K562 (cell line): ENCODE results near the gene DPY19L3. TPM values are rescaled to one million over a fixed set of nuclear protein-coding genes. Genes with fewer than 3 reads are reported as not detected.
A peak's percentile ranks its signal among the peaks of the same experiment; 100 is the strongest.

ENCODE experiments used
- ATAC-seq: fragments of 200-7000 bp; cut with Tn5 transposase; 3 replicates; pipeline ENCODE4 v1.9.1; 2020; ENCODE audit warnings: moderate library complexity
- BruUV-seq: library from RNA; stranded (reverse); fragments of 400-500 nt; replicated peaks from 2 replicates; lab custom pipeline; 2021; lab: Mats Ljungman, UMichigan
- CTCF ChIA-PET: fragments of 300-600 bp; formaldehyde crosslinking; extraction: SDS; loops from one replicate; lab custom pipeline; 2021; ENCODE audit warnings: low intra/inter-chr PET ratio; lab: Yijun Ruan, JAX
- POLR2A ChIA-PET: fragments of 300-600, 350-650 bp; sonication (Branson Sonifier 250); formaldehyde crosslinking; extraction: SDS; loops from one replicate; lab custom pipeline; 2021; ENCODE audit warnings: antibody characterized with exemption, inconsistent platforms; lab: Yijun Ruan, JAX
- DNase-seq, 4 experiments: peaks; one replicate each; pipeline versions ENCODE4 v3.0.0 to v3.0.0-alpha.2; 2011 to 2018; ENCODE audit warnings: low spot score in 3 of 4, mixed read lengths in 3 of 4; ENCODE audit errors: extremely low read depth in 1 of 4
- FAIRE-seq: peaks from 2 replicates; lab custom pipeline; 2011; peaks lifted over from hg19 to GRCh38; lab: Jason Lieb, UNC
- H2AFZ ChIP-seq: 2 replicates; pipeline ENCODE4 v1.6.0; 2011; ENCODE audit warnings: low read depth, low read length, control low read depth, inconsistent platforms
- H3K27ac ChIP-seq: fragments of 200-600 bp; 3 replicates; pipeline ENCODE4 v1.8.0; 2011; ENCODE audit warnings: low read depth, mild to moderate bottlenecking, control low read depth, inconsistent platforms, low read length, moderate library complexity, mixed read lengths; ENCODE audit errors: extremely low read depth
- H3K27me3 ChIP-seq, 2 experiments: fragments of 300-600 bp in 1 of 2; 2 replicates in 1 of 2; 3 replicates in 1 of 2; pipeline versions ENCODE4 v1.6.0 to v1.8.0; 2011; ENCODE audit warnings: inconsistent platforms in 2 of 2, low read length in 2 of 2, mild to moderate bottlenecking in 1 of 2, mixed read lengths in 1 of 2, moderate library complexity in 1 of 2; ENCODE audit not compliant: control insufficient read depth in 2 of 2, insufficient read depth in 2 of 2
- H3K36me3 ChIP-seq: fragments of 300-600 bp; 3 replicates; pipeline ENCODE4 v1.8.0; 2011; ENCODE audit warnings: mild to moderate bottlenecking, low read length, inconsistent platforms; ENCODE audit not compliant: control insufficient read depth, insufficient read depth
- H3K4me1 ChIP-seq, 2 experiments: fragments of 200-600 bp in 1 of 2; replicated peaks in 1 of 2; 2 replicates in 1 of 2; 3 replicates in 1 of 2; pipeline versions ENCODE4 v1.5.1 to v1.8.0; 2011; ENCODE audit warnings: inconsistent platforms in 2 of 2, low read length in 2 of 2, mild to moderate bottlenecking in 1 of 2, mixed read lengths in 1 of 2, moderate library complexity in 1 of 2; ENCODE audit not compliant: control insufficient read depth in 2 of 2, insufficient read depth in 2 of 2
- H3K4me2 ChIP-seq: 2 replicates; pipeline ENCODE4 v1.6.1; 2011; ENCODE audit warnings: low read length, control low read depth, inconsistent platforms, mixed read lengths; ENCODE audit not compliant: insufficient read depth
- H3K4me3 ChIP-seq: fragments of 200-600 bp; sonication (generic), shearing (Covaris generic); 2 replicates; pipeline ENCODE4 v1.5.1; 2016; ENCODE audit warnings: control low read depth, inconsistent platforms
- H3K79me2 ChIP-seq: fragments of 200-600 bp; 3 replicates; pipeline ENCODE4 v1.8.0; 2011; ENCODE audit warnings: low read length, inconsistent platforms; ENCODE audit not compliant: control insufficient read depth, insufficient read depth
- H3K9ac ChIP-seq, 2 experiments: 2 replicates each; pipeline versions ENCODE4 v1.6.0 to v1.6.1; 2011; ENCODE audit warnings: low read depth in 2 of 2, low read length in 2 of 2, control low read depth in 1 of 2, inconsistent platforms in 1 of 2, mild to moderate bottlenecking in 1 of 2, mixed read lengths in 1 of 2; ENCODE audit not compliant: insufficient read depth in 1 of 2
- H3K9me1 ChIP-seq: one replicate; pipeline ENCODE4 v1.6.0; 2011; ENCODE audit warnings: inconsistent platforms, mild to moderate bottlenecking, low read length, moderate library complexity; ENCODE audit not compliant: control insufficient read depth, insufficient read depth
- H3K9me3 ChIP-seq: replicated peaks from 2 replicates; pipeline ENCODE4 v1.5.1; 2011; ENCODE audit warnings: low read depth, low read length, inconsistent platforms; ENCODE audit not compliant: control insufficient read depth, insufficient read depth
- H4K20me1 ChIP-seq: replicated peaks from 2 replicates; pipeline ENCODE4 v1.6.1; 2011; ENCODE audit warnings: low read length, inconsistent platforms, mixed read lengths; ENCODE audit not compliant: control insufficient read depth, insufficient read depth
- CREBBP ChIP-seq: IDR thresholded peaks from one replicate; pipeline ENCODE4 v1.6.1; 2012; ENCODE audit warnings: low read depth, mild to moderate bottlenecking, control low read depth, inconsistent platforms, low read length
- GTF2E2 ChIP-seq: fragments of 200-800 bp; sonication (Bioruptor generic); IDR thresholded peaks from 2 replicates; pipeline ENCODE4 v1.6.1; 2016; ENCODE audit warnings: missing genetic modification characterization, missing compliant biosample characterization
- HDAC2 ChIP-seq: fragments of 450-650 bp; IDR thresholded peaks from 2 replicates; pipeline ENCODE4 v1.6.1; 2016; ENCODE audit warnings: mild to moderate bottlenecking
- MXI1 ChIP-seq: IDR thresholded peaks from 2 replicates; pipeline ENCODE4 v1.6.1; 2011; ENCODE audit warnings: low read depth, mild to moderate bottlenecking, improper control_type of control experiment, low read length
- NFRKB ChIP-seq: fragments of 450-650 bp; IDR thresholded peaks from 2 replicates; pipeline ENCODE4 v1.6.1; 2016; ENCODE audit warnings: low read depth
- THRAP3 ChIP-seq: fragments of 450-650 bp; IDR thresholded peaks from 2 replicates; pipeline ENCODE4 v1.6.1; 2016; ENCODE audit warnings: mild to moderate bottlenecking, inconsistent platforms, borderline replicate concordance
- WGBS: fragments of 100-300 bp; shearing (Covaris generic); methylation state at CpG from one replicate; pipeline ENCODE4 v1.1.6; 2016; ENCODE audit warnings: low coverage, mixed read lengths; ENCODE audit not compliant: insufficient coverage; ENCODE audit errors: missing lambda C conversion rate; 5-methylcytosine and 5-hydroxymethylcytosine counted together
- in situ Hi-C: fragments of 300-500 bp; cut with MboI; formaldehyde crosslinking; loops from 4 replicates; pipeline ENCODE4 v1.15.0; 2018; ENCODE audit warnings: inconsistent platforms, mixed read lengths
- intact Hi-C: fragments of 100-400 bp; cut with micrococcal nuclease; formaldehyde crosslinking; loops from 2 replicates; pipeline ENCODE4 v1.14.2; 2022
- polyA plus RNA-seq, 8 experiments: library from polyadenylated mRNA; depleted of rRNA in 4 of 8; stranded (reverse) in 5 of 8; unstranded in 3 of 8; fragments of >200 nt; fragmentation: Nextera tagmentation in 2 of 8; fragmentation: Illumina TruSeq in 1 of 8; extraction: Ambion mirVana in 2 of 8; extraction: Trizol in 1 of 8; gene quantifications; 2 replicates each; pipeline versions ENCODE4 v1.2.1 to v1.2.3, GENCODE V29; 2011 to 2014; ENCODE audit warnings: inconsistent platforms in 1 of 8, missing spikeins in 1 of 8
- total RNA-seq, 7 experiments: library from RNA; depleted of rRNA in 6 of 7; stranded (reverse); fragments of >200 nt in 6 of 7; fragmentation: Illumina TruSeq in 2 of 7; extraction: Trizol in 2 of 7; gene quantifications; 2 replicates each; pipeline versions ENCODE4 v1.2.1 to v1.2.3, GENCODE V29; 2011 to 2021; ENCODE audit warnings: low replicate concordance in 1 of 7
- TF ChIP-seq, protein P1 (sequence below), 2 experiments: fragments of 450-650 bp in 1 of 2; sonication (generic) in 1 of 2; formaldehyde crosslinking in 1 of 2; IDR thresholded peaks; 2 replicates each; pipeline versions ENCODE4 v1.7.1 to v1.9.0; 2016 to 2022; ENCODE audit warnings: inconsistent platforms in 1 of 2, mild to moderate bottlenecking in 1 of 2, missing genetic modification reagents in 1 of 2
- TF ChIP-seq, protein P2 (sequence below), 2 experiments: IDR thresholded peaks in 1 of 2; conservative IDR thresholded peaks in 1 of 2; 2 replicates each; pipeline ENCODE4 v1.6.1; 2016; ENCODE audit warnings: low read depth in 2 of 2, mild to moderate bottlenecking in 1 of 2, missing compliant biosample characterization in 1 of 2, missing genetic modification characterization in 1 of 2, moderate library complexity in 1 of 2

Gene DPY19L3
- total and polyA plus RNA-seq, 9 of the 15 experiments (the other 6 are each of a cell fraction or from before 2014, with no cell fraction given): 4.7 to 39.2 (median 22.0) TPM

DNA sequence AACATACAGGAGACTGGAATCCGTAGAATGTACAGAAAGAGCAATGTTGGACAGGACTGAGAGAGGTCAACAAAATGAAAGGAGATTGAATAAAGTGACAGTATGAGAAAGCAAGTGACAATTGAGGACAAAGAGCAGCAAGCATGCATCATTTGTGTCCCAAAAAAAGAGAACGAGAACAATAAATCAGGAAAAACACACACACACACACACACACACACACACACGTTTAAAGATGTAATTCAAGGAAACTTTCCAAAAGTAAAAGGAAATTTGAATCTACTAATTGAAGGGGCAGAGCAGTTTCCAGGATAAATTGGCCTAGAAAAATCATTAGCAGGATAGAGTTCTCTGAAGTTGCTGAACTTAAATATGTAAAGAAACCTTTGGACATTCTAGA, 16.9 kb downstream of the DPY19L3 start:
- Histone ChIP-seq H4K20me1 (no peaks in the 10 kb centered on the region), H3K4me3 (no peak overlapping the region), H3K9ac (peak overlapping the region in 1 of 2 experiments; percentile 62; a peak in 2 of 4 replicates), H3K9me1 (no peaks in the 10 kb centered on the region), H3K4me1 (peaks cover 26 to 31% of the 10 kb centered on the region in 2 experiments), H3K27ac (peak overlapping the region; percentile 85), H2AFZ (peak overlapping the region; percentile 73), H3K79me2 (peaks cover 26% of the 10 kb centered on the region; the same call in 2 of the 3 replicates), H3K27me3 (no peaks in the 10 kb centered on the region), H3K4me2 (peak overlapping the region; percentile 66), H3K36me3 (peaks cover 43% of the 10 kb centered on the region), H3K9me3 (no peaks in the 10 kb centered on the region)
- in situ Hi-C loops (no loop called here), intact Hi-C loops (loop anchor here (2.0 kb wide), 1 partner anchor 18 kb away; the partner anchor contains the start of gene DPY19L3)
- POLR2A ChIA-PET: no interaction called here
- DNase-seq (no peak), ATAC-seq (no peak), FAIRE-seq (no peak)
- CTCF ChIA-PET: no interaction called here
- BruUV-seq: no TSS peak
- WGBS: 16% methylated on average over 3 of the region's 3 CpGs
- TF ChIP-seq GTF2E2 (tag): 0 out of 2 replicates have a peak, but pooled peaks have one; percentile 18
- TF ChIP-seq THRAP3: 0 out of 2 replicates have a peak, but pooled peaks have one; percentile 53
- TF ChIP-seq, protein P1, sequence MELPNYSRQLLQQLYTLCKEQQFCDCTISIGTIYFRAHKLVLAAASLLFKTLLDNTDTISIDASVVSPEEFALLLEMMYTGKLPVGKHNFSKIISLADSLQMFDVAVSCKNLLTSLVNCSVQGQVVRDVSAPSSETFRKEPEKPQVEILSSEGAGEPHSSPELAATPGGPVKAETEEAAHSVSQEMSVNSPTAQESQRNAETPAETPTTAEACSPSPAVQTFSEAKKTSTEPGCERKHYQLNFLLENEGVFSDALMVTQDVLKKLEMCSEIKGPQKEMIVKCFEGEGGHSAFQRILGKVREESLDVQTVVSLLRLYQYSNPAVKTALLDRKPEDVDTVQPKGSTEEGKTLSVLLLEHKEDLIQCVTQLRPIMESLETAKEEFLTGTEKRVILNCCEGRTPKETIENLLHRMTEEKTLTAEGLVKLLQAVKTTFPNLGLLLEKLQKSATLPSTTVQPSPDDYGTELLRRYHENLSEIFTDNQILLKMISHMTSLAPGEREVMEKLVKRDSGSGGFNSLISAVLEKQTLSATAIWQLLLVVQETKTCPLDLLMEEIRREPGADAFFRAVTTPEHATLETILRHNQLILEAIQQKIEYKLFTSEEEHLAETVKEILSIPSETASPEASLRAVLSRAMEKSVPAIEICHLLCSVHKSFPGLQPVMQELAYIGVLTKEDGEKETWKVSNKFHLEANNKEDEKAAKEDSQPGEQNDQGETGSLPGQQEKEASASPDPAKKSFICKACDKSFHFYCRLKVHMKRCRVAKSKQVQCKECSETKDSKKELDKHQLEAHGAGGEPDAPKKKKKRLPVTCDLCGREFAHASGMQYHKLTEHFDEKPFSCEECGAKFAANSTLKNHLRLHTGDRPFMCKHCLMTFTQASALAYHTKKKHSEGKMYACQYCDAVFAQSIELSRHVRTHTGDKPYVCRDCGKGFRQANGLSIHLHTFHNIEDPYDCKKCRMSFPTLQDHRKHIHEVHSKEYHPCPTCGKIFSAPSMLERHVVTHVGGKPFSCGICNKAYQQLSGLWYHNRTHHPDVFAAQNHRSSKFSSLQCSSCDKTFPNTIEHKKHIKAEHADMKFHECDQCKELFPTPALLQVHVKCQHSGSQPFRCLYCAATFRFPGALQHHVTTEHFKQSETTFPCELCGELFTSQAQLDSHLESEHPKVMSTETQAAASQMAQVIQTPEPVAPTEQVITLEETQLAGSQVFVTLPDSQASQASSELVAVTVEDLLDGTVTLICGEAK (IDR thresholded peaks at IDR 0.05): peak; percentile 45; the same call in 1 of the 2 replicates
- TF ChIP-seq, protein P1 (CRISPR knock-in tag; IDR thresholded peaks at IDR 0.05): no peak
- TF ChIP-seq NFRKB: 0 out of 2 replicates have a peak, but pooled peaks have one; percentile 34
- no peak for TF ChIP-seq CREBBP
- TF ChIP-seq HDAC2: no peak
- TF ChIP-seq MXI1: no peak
- TF ChIP-seq, protein P2, sequence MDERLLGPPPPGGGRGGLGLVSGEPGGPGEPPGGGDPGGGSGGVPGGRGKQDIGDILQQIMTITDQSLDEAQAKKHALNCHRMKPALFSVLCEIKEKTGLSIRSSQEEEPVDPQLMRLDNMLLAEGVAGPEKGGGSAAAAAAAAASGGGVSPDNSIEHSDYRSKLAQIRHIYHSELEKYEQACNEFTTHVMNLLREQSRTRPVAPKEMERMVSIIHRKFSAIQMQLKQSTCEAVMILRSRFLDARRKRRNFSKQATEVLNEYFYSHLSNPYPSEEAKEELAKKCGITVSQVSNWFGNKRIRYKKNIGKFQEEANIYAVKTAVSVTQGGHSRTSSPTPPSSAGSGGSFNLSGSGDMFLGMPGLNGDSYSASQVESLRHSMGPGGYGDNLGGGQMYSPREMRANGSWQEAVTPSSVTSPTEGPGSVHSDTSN (CRISPR knock-in tag; IDR thresholded peaks at IDR 0.05; ENCODE audit: low read depth): no peak
- TF ChIP-seq, protein P2 (tag; conservative IDR thresholded peaks at IDR 0.05; ENCODE audit: low read depth): 0 out of 2 replicates have a peak, but pooled peaks have one; percentile 2
